IMR-90 (cell line): ENCODE measurements around the gene VSX2. TPM values are rescaled to one million over a fixed set of nuclear protein-coding genes. Genes with fewer than 3 reads are reported as not detected.

ENCODE experiments used
- ATAC-seq: fragments of 200-7000 bp; cut with Tn5 transposase; 2 replicates; pipeline ENCODE4 v1.9.1; 2020; ENCODE audit warnings: low read depth, mild to moderate bottlenecking, moderate library complexity
- BruUV-seq: library from RNA; stranded (reverse); fragments of 400-500 nt; replicated peaks from 2 replicates; lab custom pipeline; 2021; lab: Mats Ljungman, UMichigan
- CTCF ChIA-PET: fragments of 300-600 bp; formaldehyde crosslinking; extraction: SDS; loops from one replicate; lab custom pipeline; 2021; ENCODE audit warnings: antibody characterized with exemption; lab: Yijun Ruan, JAX
- POLR2A ChIA-PET: fragments of 300-600 bp; sonication (Branson Sonifier 250); formaldehyde crosslinking; loops from one replicate; lab custom pipeline; 2022; ENCODE audit warnings: antibody characterized with exemption; ENCODE audit not compliant: unreplicated experiment; lab: Charles Lee
- DNase-seq: peaks from one replicate; pipeline ENCODE4 v3.0.0; 2013
- H2AFZ ChIP-seq: replicated peaks from 2 replicates; pipeline ENCODE3; 2013; ENCODE audit warnings: low read length, mild to moderate bottlenecking; ENCODE audit not compliant: poor library complexity
- H2AK5ac ChIP-seq: 2 replicates; pipeline ENCODE4 v1.6.1; 2013; ENCODE audit warnings: low read depth, low read length, inconsistent platforms
- H2AK9ac ChIP-seq: replicated peaks from 2 replicates; pipeline ENCODE3; 2013; ENCODE audit warnings: mild to moderate bottlenecking, low read depth, low read length, moderate library complexity; ENCODE audit not compliant: poor library complexity
- H2BK120ac ChIP-seq: 2 replicates; pipeline ENCODE4 v1.6.1; 2013; ENCODE audit warnings: low read depth, low read length, inconsistent platforms
- H2BK15ac ChIP-seq: 3 replicates; pipeline ENCODE4 v1.6.1; 2013; ENCODE audit warnings: low read depth, low read length, inconsistent platforms
- H2BK20ac ChIP-seq: 2 replicates; pipeline ENCODE4 v1.6.1; 2013; ENCODE audit warnings: low read depth, mild to moderate bottlenecking, inconsistent platforms, low read length, moderate library complexity
- H2BK5ac ChIP-seq: 2 replicates; pipeline ENCODE4 v1.6.1; 2013; ENCODE audit warnings: mild to moderate bottlenecking, low read depth, low read length, inconsistent platforms; ENCODE audit not compliant: poor library complexity, severe bottlenecking
- H3K14ac ChIP-seq: replicated peaks from 2 replicates; pipeline ENCODE4 v1.6.1; 2013; ENCODE audit warnings: low read depth, low read length, inconsistent platforms
- H3K18ac ChIP-seq: 2 replicates; pipeline ENCODE4 v1.6.1; 2013; ENCODE audit warnings: low read depth, low read length, control low read depth
- H3K23ac ChIP-seq: 2 replicates; pipeline ENCODE4 v1.6.1; 2013; ENCODE audit warnings: low read depth, low read length, inconsistent platforms
- H3K27ac ChIP-seq: 2 replicates; pipeline ENCODE4 v1.5.1; 2013; ENCODE audit warnings: mild to moderate bottlenecking, control low read depth, low read length; ENCODE audit not compliant: insufficient read depth
- H3K27me3 ChIP-seq: 2 replicates; pipeline ENCODE4 v1.6.1; 2013; ENCODE audit warnings: low read length; ENCODE audit not compliant: control insufficient read depth, insufficient read depth
- H3K36me3 ChIP-seq: 2 replicates; pipeline ENCODE4 v1.6.1; 2013; ENCODE audit warnings: low read length, mixed read lengths; ENCODE audit not compliant: control insufficient read depth, insufficient read depth
- H3K4ac ChIP-seq: 2 replicates; pipeline ENCODE4 v1.6.1; 2013; ENCODE audit warnings: low read depth, low read length, inconsistent platforms
- H3K4me1 ChIP-seq: 2 replicates; pipeline ENCODE4 v1.6.1; 2013; ENCODE audit warnings: low read length, mixed read lengths; ENCODE audit not compliant: control insufficient read depth, insufficient read depth
- H3K4me2 ChIP-seq: 2 replicates; pipeline ENCODE4 v1.6.1; 2013; ENCODE audit warnings: low read depth, mild to moderate bottlenecking, control low read depth, low read length, moderate library complexity
- H3K4me3 ChIP-seq: 2 replicates; pipeline ENCODE4 v1.5.1; 2013; ENCODE audit warnings: low read depth, mild to moderate bottlenecking, control low read depth, low read length, moderate library complexity; ENCODE audit not compliant: insufficient read depth
- H3K56ac ChIP-seq: 2 replicates; pipeline ENCODE4 v1.6.1; 2013; ENCODE audit warnings: low read length, inconsistent platforms; ENCODE audit not compliant: insufficient read depth; ENCODE audit errors: extremely low read depth
- H3K79me1 ChIP-seq, 2 experiments: 2 replicates each; pipeline ENCODE4 v1.6.1; 2013; ENCODE audit warnings: low read length in 2 of 2, inconsistent platforms in 1 of 2, low read depth in 1 of 2
- H3K9ac ChIP-seq: 2 replicates; pipeline ENCODE4 v1.6.1; 2013; ENCODE audit warnings: low read depth, low read length, control low read depth
- H3K9me1 ChIP-seq: 2 replicates; pipeline ENCODE4 v1.6.1; 2013; ENCODE audit warnings: low read length, inconsistent platforms; ENCODE audit not compliant: insufficient read depth
- H3K9me3 ChIP-seq: 2 replicates; pipeline ENCODE4 v1.6.1; 2013; ENCODE audit warnings: low read length; ENCODE audit not compliant: control insufficient read depth, insufficient read depth
- H4K20me1 ChIP-seq: 2 replicates; pipeline ENCODE4 v1.6.1; 2013; ENCODE audit warnings: low read length, inconsistent platforms; ENCODE audit not compliant: insufficient read depth
- H4K5ac ChIP-seq: 2 replicates; pipeline ENCODE4 v1.6.1; 2013; ENCODE audit warnings: mild to moderate bottlenecking, low read depth, low read length, control low read depth
- H4K8ac ChIP-seq, 2 experiments: 2 replicates each; pipeline ENCODE4 v1.6.1; 2013; ENCODE audit warnings: low read depth in 2 of 2, low read length in 2 of 2, control low read depth in 1 of 2, inconsistent platforms in 1 of 2
- H4K91ac ChIP-seq: 2 replicates; pipeline ENCODE4 v1.6.1; 2013; ENCODE audit warnings: low read depth, low read length, inconsistent platforms; ENCODE audit not compliant: insufficient read depth
- CEBPB ChIP-seq: IDR thresholded peaks from 2 replicates; pipeline ENCODE4 v1.6.1; 2012; ENCODE audit warnings: low read depth, low read length, improper control_type of control experiment
- MXI1 ChIP-seq: IDR thresholded peaks from 2 replicates; pipeline ENCODE4 v1.6.1; 2012; ENCODE audit warnings: low read depth, mild to moderate bottlenecking, low read length, moderate library complexity, borderline replicate concordance
- WGBS, 2 experiments: methylation state at CpG; one replicate each; pipeline versions ENCODE4 v1.1.5 to v1.1.7; 2013; ENCODE audit warnings: missing lambda C conversion rate in 2 of 2; ENCODE audit not compliant: insufficient read length in 1 of 2; ENCODE audit errors: extremely low coverage in 2 of 2; 5-methylcytosine and 5-hydroxymethylcytosine counted together
- dilution Hi-C: fragments of 300-500 bp; cut with HindIII; formaldehyde crosslinking; loops from one replicate; pipeline ENCODE4 v1.14.3; 2018; ENCODE audit warnings: low sequenced_read_pairs; ENCODE audit not compliant: unreplicated experiment
- in situ Hi-C: fragments of 300-500 bp; cut with MboI; formaldehyde crosslinking; loops from 3 replicates; pipeline ENCODE4 v1.14.3; 2019; ENCODE audit warnings: low sequenced_read_pairs, inconsistent platforms, mixed read lengths
- intact Hi-C: fragments of 100-400 bp; cut with micrococcal nuclease; formaldehyde crosslinking; loops from 2 replicates; pipeline ENCODE4 v1.10.0; 2022
- polyA plus RNA-seq, 3 experiments: library from polyadenylated mRNA; depleted of rRNA; stranded (reverse); fragments of >200 nt; gene quantifications; 2 replicates each; pipeline ENCODE4 v1.2.3, GENCODE V29; 2012; ENCODE audit warnings: low replicate concordance in 1 of 3
- total RNA-seq: library from RNA; depleted of rRNA; stranded (reverse); fragments of >200 nt; gene quantifications from 2 replicates; pipeline ENCODE4 v1.2.3, GENCODE V29; 2012

The VSX2 gene
- total and polyA plus RNA-seq, 2 of the 4 experiments (the other 2 are of a cell fraction) = not detected

GRCh38 chr14:74301594-74302151, 62.4 kb downstream of the VSX2 start:
- H3K9me1 ChIP-seq = 0 out of 2 replicates have a peak, but pooled peaks cover 3% of the 10 kb centered on the region
- no peak overlapping the region for H2BK15ac ChIP-seq
- BruUV-seq = no TSS peak
- DNase-seq = no peak
- no peak overlapping the region for H3K4ac ChIP-seq
- H3K4me1 ChIP-seq = peaks cover 3% of the 10 kb centered on the region
- intact Hi-C loops = loop anchor here (5.0 kb wide), 1 partner anchor 514 kb away; no protein-coding TSS in a partner anchor
- H3K9ac ChIP-seq = peak overlapping the region; percentile 81
- H4K8ac ChIP-seq = peak overlapping the region; percentile 6 to 70; a peak in 2 of 4 replicates
- H3K14ac ChIP-seq = no peak overlapping the region
- WGBS, 2 experiments = 17% methylated on average over 1 of the region's 22 CpGs; no CpG with 5 or more reads in 1 of the 2 experiments
- H2BK5ac ChIP-seq = no peak overlapping the region
- H4K91ac ChIP-seq = no peak overlapping the region
- peak overlapping the region; percentile 84 for H3K4me3 ChIP-seq
- H2AK5ac ChIP-seq = no peak overlapping the region; the same call in 1 of the 2 replicates
- TF ChIP-seq MXI1 (no peak), CEBPB (no peak)
- peak overlapping the region; percentile 69 for H2AFZ ChIP-seq
- peaks cover 10% of the 10 kb centered on the region; the same call in 1 of the 2 replicates for H4K20me1 ChIP-seq
- H3K18ac ChIP-seq = no peak overlapping the region
- POLR2A ChIA-PET = no interaction called here
- no peak overlapping the region for H2BK120ac ChIP-seq
- peaks cover 11% of the 10 kb centered on the region for H3K36me3 ChIP-seq
- no peak overlapping the region for H3K27ac ChIP-seq
- dilution Hi-C loops = no loop called here
- no peak for ATAC-seq
- no peak overlapping the region for H3K56ac ChIP-seq
- CTCF ChIA-PET = interaction anchor here (0.6 kb wide), 1 partner anchor 350 kb away, joined by 4 read pairs; no protein-coding TSS in a partner anchor
- H3K23ac ChIP-seq = peak overlapping the region; percentile 11; the same call in 1 of the 2 replicates
- peaks cover 13 to 51% of the 10 kb centered on the region in 2 experiments for H3K79me1 ChIP-seq
- H4K5ac ChIP-seq = no peak overlapping the region
- in situ Hi-C loops = no loop called here
- H2BK20ac ChIP-seq = no peak overlapping the region
- peak overlapping the region; percentile 97 for H3K4me2 ChIP-seq
- no peaks in the 10 kb centered on the region for H3K27me3 ChIP-seq
- H2AK9ac ChIP-seq = no peak overlapping the region
- no peaks in the 10 kb centered on the region for H3K9me3 ChIP-seq
